Measurements from ENCODE around the gene FBN2.

- TF ChIP-seq CTCF (IDR thresholded peaks at IDR 0.05; ENCODE audit: borderline replicate concordance, extremely low read depth, low read length, poor library complexity, severe bottlenecking) (no peak), EZH2 (IDR thresholded peaks at IDR 0.05; ENCODE audit: borderline replicate concordance, low read depth, low read length, severe bottlenecking) (no peak)
Measured at GRCh38 chr5:128490761-128491160, 47.3 kb downstream of the FBN2 start.

Measured in DND-41 (cell line).